Measurements from ENCODE around the gene USP31.

- TF ChIP-seq CTCF (IDR thresholded peaks at IDR 0.05; ENCODE audit: low read length) (no peak), EZH2 (IDR thresholded peaks at IDR 0.05; ENCODE audit: borderline replicate concordance, low read length) (no peak)
Observed at GRCh38 chr16:23148513-23149266, 562 bp downstream of the USP31 start.

Data from OCI-LY1 (cell line).